Brain microvascular endothelial cell (primary cell): ENCODE measurements around the gene DPYD.

Source experiments
- DNase-seq: peaks from one replicate; pipeline ENCODE4 v3.0.0-alpha.2; 2020
- H3K27ac ChIP-seq: fragments of 250-450 bp; sonication (Bioruptor Pico); 2 replicates; pipeline ENCODE4 v1.5.1; 2020; ENCODE audit warnings: mild to moderate bottlenecking, moderate library complexity
- H3K27me3 ChIP-seq: fragments of 250-450 bp; sonication (Bioruptor Pico); replicated peaks from 2 replicates; pipeline ENCODE4 v1.5.1; 2020; ENCODE audit warnings: mild to moderate bottlenecking
- H3K36me3 ChIP-seq: fragments of 250-450 bp; sonication (Bioruptor Pico); replicated peaks from 2 replicates; pipeline ENCODE4 v1.5.1; 2020; ENCODE audit warnings: mild to moderate bottlenecking
- H3K4me3 ChIP-seq: 2 replicates; pipeline ENCODE4 v1.5.1; 2011; ENCODE audit warnings: low read depth, mild to moderate bottlenecking, control low read depth, low read length, moderate library complexity
- in situ Hi-C: cut with HindIII; loops from 2 replicates; pipeline ENCODE4 v1.10.0; 2017; ENCODE audit warnings: low sequenced_read_pairs, low pct_ligation_motif_present
- TF ChIP-seq, protein P1 (sequence below): IDR thresholded peaks from 2 replicates; pipeline ENCODE4 v1.5.1; 2011; ENCODE audit warnings: low read depth, mild to moderate bottlenecking, moderate library complexity, low read length, control low read depth, inconsistent platforms; ENCODE audit errors: missing control alignments

The DPYD gene

DNA sequence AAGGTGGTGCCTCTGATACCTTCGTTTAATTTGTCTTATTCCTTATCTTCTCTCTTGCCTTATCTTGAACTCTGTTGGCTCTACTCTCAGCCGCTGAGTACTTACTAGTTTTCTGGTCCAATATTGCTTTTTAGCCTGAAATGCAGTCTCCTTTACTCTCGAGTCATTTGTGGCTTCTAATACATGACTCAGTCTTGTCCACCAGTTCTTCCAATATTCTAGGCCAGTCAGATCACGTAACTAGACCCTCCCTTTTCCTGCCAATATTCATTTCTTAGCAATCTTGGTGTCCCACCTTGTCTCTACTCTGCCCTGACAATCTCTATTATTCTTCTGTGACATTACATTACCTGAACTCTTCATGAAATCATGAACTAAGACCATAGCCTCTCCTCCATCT is 555.8 kb downstream of the DPYD start:
- Histone ChIP-seq H3K36me3 (no peaks in the 10 kb centered on the region), H3K27ac (no peak overlapping the region), H3K4me3 (no peak overlapping the region), H3K27me3 (no peaks in the 10 kb centered on the region)
- TF ChIP-seq, protein P1, sequence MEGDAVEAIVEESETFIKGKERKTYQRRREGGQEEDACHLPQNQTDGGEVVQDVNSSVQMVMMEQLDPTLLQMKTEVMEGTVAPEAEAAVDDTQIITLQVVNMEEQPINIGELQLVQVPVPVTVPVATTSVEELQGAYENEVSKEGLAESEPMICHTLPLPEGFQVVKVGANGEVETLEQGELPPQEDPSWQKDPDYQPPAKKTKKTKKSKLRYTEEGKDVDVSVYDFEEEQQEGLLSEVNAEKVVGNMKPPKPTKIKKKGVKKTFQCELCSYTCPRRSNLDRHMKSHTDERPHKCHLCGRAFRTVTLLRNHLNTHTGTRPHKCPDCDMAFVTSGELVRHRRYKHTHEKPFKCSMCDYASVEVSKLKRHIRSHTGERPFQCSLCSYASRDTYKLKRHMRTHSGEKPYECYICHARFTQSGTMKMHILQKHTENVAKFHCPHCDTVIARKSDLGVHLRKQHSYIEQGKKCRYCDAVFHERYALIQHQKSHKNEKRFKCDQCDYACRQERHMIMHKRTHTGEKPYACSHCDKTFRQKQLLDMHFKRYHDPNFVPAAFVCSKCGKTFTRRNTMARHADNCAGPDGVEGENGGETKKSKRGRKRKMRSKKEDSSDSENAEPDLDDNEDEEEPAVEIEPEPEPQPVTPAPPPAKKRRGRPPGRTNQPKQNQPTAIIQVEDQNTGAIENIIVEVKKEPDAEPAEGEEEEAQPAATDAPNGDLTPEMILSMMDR = no peak
- DNase-seq = no peak
- in situ Hi-C loops = no loop called here

DNA sequence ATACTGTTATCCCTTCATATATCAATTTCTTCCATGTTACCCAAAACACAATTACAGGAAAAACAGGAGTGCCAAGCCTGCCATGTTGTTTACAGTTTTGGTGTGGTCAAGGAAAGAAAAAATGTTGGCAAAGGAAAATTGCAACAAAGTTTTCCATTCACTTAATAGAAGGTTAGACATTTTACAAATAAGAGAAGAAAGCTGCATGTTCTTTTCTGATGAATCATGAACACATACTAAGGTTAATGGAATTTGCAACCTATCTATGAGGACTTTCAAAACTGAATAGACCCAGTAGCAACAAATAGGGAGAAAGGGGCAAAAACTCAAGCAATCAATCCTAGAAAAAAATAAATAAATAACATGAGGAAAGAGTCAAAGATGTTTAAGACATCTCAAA is 556.7 kb downstream of the DPYD start:
- in situ Hi-C loops = no loop called here
- TF ChIP-seq, protein P1 = no peak
- Histone ChIP-seq H3K4me3 (no peak overlapping the region), H3K27ac (no peak overlapping the region), H3K27me3 (no peaks in the 10 kb centered on the region), H3K36me3 (no peaks in the 10 kb centered on the region)
- no peak for DNase-seq

DNA sequence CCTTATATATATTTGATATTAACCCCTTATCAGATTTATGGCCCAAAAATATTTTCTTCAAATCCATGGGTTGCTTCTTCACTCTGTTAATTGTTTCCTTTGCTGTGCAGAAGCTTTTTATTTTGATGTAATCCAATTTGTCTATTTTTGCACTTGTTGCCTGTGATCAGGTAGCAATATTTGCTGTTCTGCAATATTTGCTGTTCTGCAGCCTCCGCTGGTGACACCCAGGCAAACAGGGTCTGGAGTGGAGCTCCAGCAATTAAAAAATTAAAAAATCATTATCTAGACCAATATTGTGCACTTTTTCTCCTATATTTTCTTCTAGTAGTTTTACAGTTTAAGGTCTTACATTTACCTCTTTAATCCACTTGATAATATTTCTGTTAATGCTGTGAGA is 564.5 kb downstream of the DPYD start:
- in situ Hi-C loops = no loop called here
- Histone ChIP-seq H3K36me3 (no peaks in the 10 kb centered on the region), H3K4me3 (no peak overlapping the region), H3K27ac (no peak overlapping the region), H3K27me3 (no peaks in the 10 kb centered on the region)
- no peak for DNase-seq
- TF ChIP-seq, protein P1 = no peak

DNA sequence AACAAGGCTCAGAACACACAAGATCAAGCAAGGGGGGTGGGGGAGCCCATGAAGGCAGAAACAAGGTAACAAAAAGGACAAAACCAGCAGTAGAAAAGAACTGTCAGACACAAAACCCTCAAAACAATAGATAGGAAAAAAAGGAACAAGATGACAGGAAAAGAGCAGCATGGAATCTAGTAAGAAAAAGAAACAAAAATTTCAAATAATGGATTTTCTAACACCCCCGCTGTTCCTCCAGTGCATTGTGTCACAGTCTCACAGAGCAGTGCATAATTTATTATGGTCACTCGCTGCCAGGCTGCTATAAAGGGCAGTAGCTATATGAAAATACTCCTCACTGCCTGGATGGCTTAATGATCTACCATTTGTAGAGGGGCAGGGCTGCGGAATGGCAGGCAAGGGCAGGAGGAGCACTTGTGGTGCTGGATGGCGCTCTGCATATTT is 567.9 kb downstream of the DPYD start:
- Histone ChIP-seq H3K4me3 (no peak overlapping the region), H3K27me3 (no peaks in the 10 kb centered on the region), H3K36me3 (no peaks in the 10 kb centered on the region), H3K27ac (no peak overlapping the region)
- in situ Hi-C loops = no loop called here
- no peak for DNase-seq
- TF ChIP-seq, protein P1 = no peak

DNA sequence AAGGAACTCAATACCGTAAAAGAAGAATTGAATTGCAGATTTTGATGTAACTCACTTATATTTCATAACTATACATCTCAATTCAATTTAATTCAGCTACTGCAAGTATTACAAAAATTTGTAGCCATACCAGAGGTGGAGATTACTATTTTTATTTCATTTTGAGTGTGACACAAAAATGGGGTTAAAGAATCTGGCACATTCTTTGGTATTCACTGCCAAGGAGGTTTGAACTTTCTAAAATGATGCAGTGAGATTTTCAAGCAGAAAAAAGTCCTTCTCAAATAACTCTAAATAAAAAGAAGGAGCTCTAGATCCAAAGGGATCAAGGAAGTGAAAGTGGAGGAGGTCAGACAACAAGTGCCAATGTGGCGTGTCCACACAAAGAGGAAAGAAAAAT is 569.0 kb downstream of the DPYD start:
- TF ChIP-seq, protein P1 = no peak
- no peaks in the 10 kb centered on the region for H3K27me3 ChIP-seq
- no peak for DNase-seq
- no peak overlapping the region for H3K4me3 ChIP-seq
- H3K27ac ChIP-seq = no peak overlapping the region
- in situ Hi-C loops = no loop called here
- H3K36me3 ChIP-seq = no peaks in the 10 kb centered on the region

DNA sequence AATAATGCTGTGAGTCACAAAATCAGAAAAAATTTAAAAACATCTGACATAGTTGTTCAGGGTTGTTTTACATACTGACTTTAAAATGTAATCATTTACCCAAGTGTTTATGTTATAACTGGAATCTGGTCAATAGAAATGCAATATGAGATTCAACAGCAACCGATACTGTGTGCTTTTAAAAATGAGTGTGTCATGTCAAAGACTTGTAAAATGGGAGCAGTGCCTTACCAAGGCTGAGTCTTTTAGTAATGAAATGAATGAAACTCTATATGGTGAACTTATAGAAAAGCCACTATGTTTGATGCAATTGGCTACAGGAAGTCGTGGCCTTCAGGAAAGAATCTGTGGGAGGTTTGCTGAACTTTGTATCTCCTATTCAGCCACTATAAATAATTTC is 570.2 kb downstream of the DPYD start:
- H3K4me3 ChIP-seq = no peak overlapping the region
- no peaks in the 10 kb centered on the region for H3K36me3 ChIP-seq
- H3K27ac ChIP-seq = no peak overlapping the region
- in situ Hi-C loops = no loop called here
- TF ChIP-seq, protein P1 = no peak
- no peaks in the 10 kb centered on the region for H3K27me3 ChIP-seq
- DNase-seq = no peak
